B cell (primary cell): ENCODE results near the gene FGFR1OP2. TPM values are rescaled to one million over a fixed set of nuclear protein-coding genes. Genes with fewer than 3 reads are reported as not detected.

Source experiments
- ATAC-seq: fragments of 200-7000 bp; cut with Tn5 transposase; one replicate; pipeline ENCODE4 v1.10.0; 2021; ENCODE audit warnings: low read depth, mild to moderate bottlenecking, moderate number of reproducible peaks, moderate library complexity
- CTCF ChIA-PET: fragments of 350-600 bp; sonication (Branson Sonifier 250); formaldehyde crosslinking; loops from one replicate; lab custom pipeline; 2021; ENCODE audit warnings: antibody characterized with exemption, inconsistent platforms; lab: Charles Lee
- POLR2A ChIA-PET: fragments of 350-600 bp; sonication (Branson Sonifier 250); formaldehyde crosslinking; loops from one replicate; lab custom pipeline; 2021; ENCODE audit warnings: antibody characterized with exemption; lab: Charles Lee
- DNase-seq: peaks from one replicate; pipeline ENCODE4 v3.0.0; 2013
- H2AFZ ChIP-seq: 2 replicates; pipeline ENCODE4 v1.6.1; 2012; ENCODE audit warnings: mild to moderate bottlenecking, low read depth, low read length; ENCODE audit not compliant: insufficient read depth, poor library complexity, severe bottlenecking
- H3K27ac ChIP-seq, 2 donors: 1 replicate in 1 of 2; 2 replicates in 1 of 2; pipeline ENCODE4 v1.5.1; 2012 to 2013; ENCODE audit warnings: low read length in 2 of 2, mild to moderate bottlenecking in 2 of 2, moderate library complexity in 1 of 2
- H3K27me3 ChIP-seq, 4 experiments: fragments of 200-600 bp in 1 of 4; sonication (generic) in 1 of 4; replicated peaks in 1 of 4; 1 replicate in 2 of 4; 2 replicates in 2 of 4; pipeline versions ENCODE4 v1.6.1 to v1.7.0; 2013 to 2016; ENCODE audit warnings: low read length in 3 of 4, mild to moderate bottlenecking in 2 of 4, mixed read lengths in 1 of 4, moderate library complexity in 1 of 4; ENCODE audit not compliant: insufficient read depth in 4 of 4, control insufficient read depth in 3 of 4; ENCODE audit errors: control extremely low read depth in 1 of 4
- H3K36me3 ChIP-seq, 2 experiments: replicated peaks in 1 of 2; 1 replicate in 1 of 2; 2 replicates in 1 of 2; pipeline versions ENCODE4 v1.6.1 to v1.7.1; 2013; ENCODE audit warnings: low read length in 1 of 2; ENCODE audit not compliant: insufficient read depth in 2 of 2, control insufficient read depth in 1 of 2; ENCODE audit errors: control extremely low read depth in 1 of 2, extremely low read depth in 1 of 2
- H3K4me1 ChIP-seq, 2 donors: fragments of 200-600 bp in 1 of 2; sonication (generic) in 1 of 2; 1 replicate in 1 of 2; 2 replicates in 1 of 2; pipeline versions ENCODE4 v1.5.1 to v1.6.1; 2013 to 2017; ENCODE audit warnings: low read length in 2 of 2; ENCODE audit not compliant: control insufficient read depth in 2 of 2, insufficient read depth in 2 of 2
- H3K4me2 ChIP-seq: replicated peaks from 2 replicates; pipeline ENCODE3; 2012; ENCODE audit warnings: mild to moderate bottlenecking, low read depth, low read length; ENCODE audit not compliant: poor library complexity, severe bottlenecking
- H3K4me3 ChIP-seq, 5 experiments: fragments of 200-600 bp in 1 of 5; sonication (generic) in 1 of 5; 1 replicate in 3 of 5; 2 replicates in 2 of 5; pipeline versions ENCODE4 v1.5.1 to v1.7.0; 2011 to 2016; ENCODE audit warnings: low read length in 4 of 5, mild to moderate bottlenecking in 4 of 5, low read depth in 2 of 5, control low read depth in 1 of 5, moderate library complexity in 1 of 5; ENCODE audit not compliant: insufficient read depth in 1 of 5; ENCODE audit errors: control extremely low read depth in 1 of 5, extremely low read depth in 1 of 5
- H3K79me2 ChIP-seq: fragments of 200-600 bp; sonication (generic); one replicate; pipeline ENCODE4 v1.6.0; 2016; ENCODE audit warnings: low read length; ENCODE audit not compliant: control insufficient read depth, insufficient read depth
- H3K9ac ChIP-seq: fragments of 200-600 bp; sonication (generic); 2 replicates; pipeline ENCODE4 v1.6.1; 2017; ENCODE audit warnings: mild to moderate bottlenecking, low read length, moderate library complexity
- H3K9me3 ChIP-seq, 3 donors: one replicate each; pipeline versions ENCODE4 v1.6.1 to v1.7.1; 2013; ENCODE audit warnings: low read length in 2 of 3; ENCODE audit not compliant: control insufficient read depth in 2 of 3, insufficient read depth in 1 of 3; ENCODE audit errors: control extremely low read depth in 1 of 3
- H4K20me1 ChIP-seq: 2 replicates; pipeline ENCODE4 v1.6.0; 2012; ENCODE audit warnings: mild to moderate bottlenecking, low read length; ENCODE audit not compliant: insufficient read depth, control insufficient read depth, poor library complexity, severe bottlenecking
- H3K27ac Mint-ChIP-seq: one replicate; pipeline ENCODE4 v1.8.0; 2021; ENCODE audit warnings: mixed read lengths
- H3K27me3 Mint-ChIP-seq: one replicate; pipeline ENCODE4 v1.8.0; 2021; ENCODE audit warnings: mixed read lengths
- H3K4me1 Mint-ChIP-seq: one replicate; pipeline ENCODE4 v1.8.0; 2021; ENCODE audit warnings: mixed read lengths
- H3K4me3 Mint-ChIP-seq: one replicate; pipeline ENCODE4 v1.8.0; 2021; ENCODE audit warnings: mixed read lengths
- H3K9me3 Mint-ChIP-seq: one replicate; pipeline ENCODE4 v1.8.0; 2022; ENCODE audit warnings: mixed read lengths; ENCODE audit not compliant: insufficient read depth
- CTCF ChIP-seq: fragments of 200-600 bp; IDR thresholded peaks from one replicate; pipeline ENCODE4 v1.8.0; 2022; ENCODE audit warnings: antibody characterized with exemption, mild to moderate bottlenecking
- EZH2 ChIP-seq: IDR thresholded peaks from 2 replicates; pipeline ENCODE4 v1.6.1; 2012; ENCODE audit warnings: borderline replicate concordance, low read depth, mild to moderate bottlenecking, moderate library complexity, low read length; ENCODE audit not compliant: insufficient read depth, poor library complexity, severe bottlenecking
- WGBS: methylation state at CpG from one replicate; pipeline ENCODE4 v1.1.5; 2013; ENCODE audit warnings: missing lambda C conversion rate; ENCODE audit not compliant: insufficient coverage; 5-methylcytosine and 5-hydroxymethylcytosine counted together
- intact Hi-C: fragments of 100-400 bp; cut with micrococcal nuclease; formaldehyde crosslinking; loops from one replicate; pipeline ENCODE4 v1.10.0; 2022
- polyA plus RNA-seq: library from polyadenylated mRNA; depleted of rRNA; stranded (reverse); fragments of >200 nt; gene quantifications from 2 replicates; pipeline ENCODE4 v1.2.3, GENCODE V29; 2012
- total RNA-seq, 2 donors: library from RNA; stranded (reverse); fragments of 120-200 nt in 1 of 2; gene quantifications; 1 replicate in 1 of 2; 2 replicates in 1 of 2; pipeline versions ENCODE4 v1.2.3 to v1.2.4, GENCODE V29; 2013 to 2022

The FGFR1OP2 gene
- total and polyA plus RNA-seq, 2 donors (not counting 1 experiment from before 2014, with no cell fraction given), result 22.3 to 64.3 TPM

- Histone ChIP-seq H3K4me1 (peaks cover 19 to 20% of the 10 kb centered on the region in 2 donors), H3K79me2 (peaks cover 26% of the 10 kb centered on the region), H2AFZ (peak overlapping the region; percentile 84), H3K4me3 (peak overlapping the region; percentile 2 to 86 (median 30)), H3K9me3 (no peaks in the 10 kb centered on the region), H3K27me3 (no peaks in the 10 kb centered on the region), H3K4me2 (peak overlapping the region; percentile 80), H3K9ac (peak overlapping the region; percentile 73), H3K36me3 (no peaks in the 10 kb centered on the region), H4K20me1 (no peaks in the 10 kb centered on the region), H3K27ac (peak overlapping the region; percentile 90 to 91)
- Mint-ChIP-seq H3K4me3 (peak overlapping the region; percentile 96), H3K9me3 (no peaks in the 10 kb centered on the region), H3K27me3 (no peaks in the 10 kb centered on the region), H3K4me1 (peaks cover 43% of the 10 kb centered on the region), H3K27ac (peak overlapping the region; percentile 96)
- CTCF ChIA-PET, result interaction anchor here (0.6 to 5.4 kb wide), 28 partner anchors 9 to 689 kb away, joined by 3 to 103 read pairs (median 4); partner anchors contain the start of genes ITPR2, MED21 and STK38L
- TF ChIP-seq EZH2 (no peak), CTCF (no peak)
- DNase-seq (no peak), ATAC-seq (peak; percentile 12)
- intact Hi-C loops, result loop anchor here (1.0 to 10.0 kb wide), 13 partner anchors 7 to 893 kb away; partner anchors contain the start of genes FGFR1OP2, ITPR2, MED21 and MRPS35
- WGBS, result 68% methylated on average over 4 of the region's 12 CpGs
- POLR2A ChIA-PET, result no interaction called here
Measured at GRCh38 chr12:27014859-27015729, 76.8 kb downstream of the FGFR1OP2 start.
